Kidney glomerular epithelial cell (primary cell): Measurements from ENCODE around the gene AP5Z1.

Source experiments
- DNase-seq: peaks from one replicate; lab custom pipeline; 2025; lab: John Stamatoyannopoulos, UW

Gene AP5Z1

DNA sequence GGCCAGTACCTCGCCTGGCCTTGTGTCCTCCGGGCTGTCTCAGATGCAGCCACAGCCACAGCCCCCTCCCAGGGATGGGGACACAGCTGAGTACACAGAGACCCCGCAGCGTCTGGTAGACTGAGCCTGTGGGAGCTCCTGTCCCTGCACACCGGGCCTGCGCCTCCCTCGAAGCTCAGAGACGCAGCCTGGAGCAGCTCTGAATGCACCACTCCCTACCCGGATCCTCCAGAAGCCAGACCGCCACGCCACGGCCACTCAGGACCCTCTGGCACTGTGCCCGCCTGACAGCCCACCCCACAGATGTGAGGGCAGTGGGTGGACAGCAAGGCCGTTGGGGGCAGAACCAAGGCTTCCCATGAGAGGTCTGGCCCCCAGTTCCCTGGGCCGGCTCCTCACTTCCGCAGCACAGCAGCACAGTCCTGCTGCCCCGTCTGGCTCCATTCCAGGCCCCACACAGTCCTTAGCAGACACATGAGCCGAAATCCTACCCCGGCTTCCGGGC lies 45.6 kb downstream of the AP5Z1 start:
- DNase-seq, result no peak

DNA sequence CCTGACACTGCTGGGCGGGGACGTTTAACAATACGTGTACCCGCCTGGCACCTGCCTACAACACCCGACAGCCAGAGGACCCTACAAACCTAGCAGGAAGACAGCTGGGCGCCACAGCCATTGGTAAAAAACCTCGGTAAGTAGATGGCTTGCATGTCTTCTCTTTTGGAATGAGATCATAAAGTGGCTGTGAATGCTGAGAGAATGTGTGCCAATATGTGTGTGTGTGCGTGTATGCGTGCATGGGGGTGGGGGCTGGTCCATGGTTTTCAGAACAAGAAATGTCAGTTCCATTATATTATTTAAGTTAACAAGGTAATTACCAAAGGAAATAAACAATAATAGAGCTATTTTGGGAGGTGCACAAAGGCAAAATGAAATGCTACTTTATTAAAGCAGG lies 47.3 kb downstream of the AP5Z1 start:
- DNase-seq, result no peak

DNA sequence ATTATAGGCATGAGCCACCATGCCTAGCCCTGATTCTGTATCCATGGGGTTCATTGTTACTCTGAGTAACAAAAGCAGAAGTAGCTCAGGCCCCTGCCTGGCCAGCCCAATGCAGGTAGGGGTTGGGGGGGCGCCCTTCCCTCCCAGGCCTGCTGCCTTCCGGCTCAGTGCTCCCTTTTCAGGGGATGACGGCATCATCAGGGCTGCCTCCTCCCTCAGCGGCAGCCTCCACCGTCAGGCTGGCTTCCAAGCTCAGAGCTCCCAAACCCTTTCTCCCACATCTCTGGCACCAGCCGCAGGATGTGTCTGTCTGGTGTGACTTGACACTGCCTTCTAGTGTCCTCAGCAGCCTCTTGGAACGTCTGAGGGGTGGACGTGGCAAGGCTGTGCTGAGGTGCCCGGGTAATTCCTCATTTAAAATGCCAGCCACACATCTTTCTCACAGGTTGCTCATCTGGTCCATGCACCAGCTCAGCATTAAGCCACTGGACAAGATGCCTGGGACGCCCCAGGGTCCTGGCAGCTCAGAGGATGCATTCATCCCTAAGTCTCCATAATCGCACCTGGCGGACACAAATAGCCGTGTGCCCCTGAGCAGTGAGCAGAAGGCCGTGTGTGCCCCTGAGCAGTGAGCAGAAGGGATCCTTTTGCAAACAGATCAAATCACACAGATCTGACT lies 48.2 kb downstream of the AP5Z1 start:
- DNase-seq, result no peak

DNA sequence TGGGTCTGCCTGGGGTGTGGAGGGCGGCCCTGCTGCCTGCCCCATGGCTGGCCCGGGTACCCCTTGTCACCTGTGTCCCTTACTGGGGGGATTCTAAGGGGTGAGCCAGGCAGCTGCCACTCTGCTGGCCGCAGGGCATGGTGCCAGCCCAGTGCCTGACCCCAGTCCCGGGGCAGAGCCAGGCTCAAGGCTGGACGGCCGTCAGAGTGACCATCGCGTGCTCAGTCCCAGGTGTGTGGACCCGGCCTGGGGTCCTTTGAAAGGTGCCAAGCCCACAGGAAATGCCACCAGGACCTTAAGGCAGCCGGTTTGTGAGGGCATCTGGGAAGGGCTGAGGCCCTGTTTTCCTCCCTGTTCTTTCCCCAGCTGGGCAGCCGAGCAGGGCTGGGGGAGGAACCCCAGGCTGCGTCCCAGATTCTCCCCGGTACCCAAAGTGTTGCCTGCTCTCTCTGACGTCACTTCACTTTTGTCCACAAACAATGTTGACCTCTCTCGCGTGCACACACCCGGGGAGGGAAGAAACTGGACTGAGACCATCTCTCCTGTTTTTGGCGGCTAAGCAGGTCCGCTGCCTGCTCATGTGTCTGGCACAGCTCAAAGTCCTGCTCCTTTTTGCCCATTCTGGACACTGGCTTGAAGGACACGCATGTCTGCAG lies 48.8 kb downstream of the AP5Z1 start:
- DNase-seq, result no peak

DNA sequence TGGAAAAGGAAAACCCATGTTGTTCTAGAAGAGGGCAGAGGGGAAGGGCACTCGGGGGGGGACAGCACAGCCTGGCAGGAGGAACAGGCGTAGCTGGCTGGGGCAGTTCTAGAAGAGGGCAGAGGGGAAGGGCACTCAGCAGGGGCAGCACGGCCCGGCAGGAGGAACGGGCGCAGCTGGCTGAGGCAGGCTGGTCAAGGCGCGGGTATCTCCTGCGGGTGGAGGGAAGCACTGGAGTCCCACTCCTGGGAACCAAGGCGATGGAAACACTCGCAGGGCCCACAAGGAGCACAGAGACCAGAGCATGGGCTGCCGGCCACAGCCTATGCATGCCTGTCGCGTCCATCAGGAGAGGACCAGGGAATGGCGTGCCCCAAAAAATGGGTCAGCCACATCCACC lies 49.7 kb downstream of the AP5Z1 start:
- no peak for DNase-seq

DNA sequence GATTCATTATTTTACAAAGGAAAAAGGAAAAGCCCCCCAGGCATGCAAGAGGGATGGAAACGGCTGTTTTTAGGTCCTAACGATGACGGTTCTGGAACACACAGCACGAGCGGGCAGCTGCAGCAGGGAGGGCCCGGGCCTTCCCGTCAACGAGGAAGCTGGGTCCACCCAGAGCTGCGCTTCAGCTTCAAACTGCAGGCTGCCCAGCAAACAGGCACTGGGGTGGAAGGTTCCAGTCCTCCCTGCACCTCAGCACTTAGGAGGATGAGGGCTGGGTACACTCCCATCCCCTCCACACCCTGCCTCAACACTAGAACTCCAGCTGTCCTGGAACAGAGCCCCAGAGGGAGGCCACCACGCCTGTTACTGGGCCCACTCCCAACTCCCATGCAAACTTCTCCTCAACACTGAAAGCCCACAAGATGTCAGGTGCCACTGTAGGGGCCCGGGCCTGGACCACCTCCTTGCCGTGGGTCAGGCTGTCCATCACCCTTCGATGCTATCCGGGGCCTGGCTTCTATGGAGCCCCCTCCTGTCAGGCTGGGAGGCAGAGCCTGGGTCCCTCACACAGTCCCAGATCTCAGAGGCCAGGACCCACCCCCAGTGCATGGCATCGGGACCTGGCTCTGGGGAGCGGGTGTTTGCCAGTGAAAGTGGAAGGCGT lies 53.4 kb downstream of the AP5Z1 start:
- DNase-seq, result no peak

DNA sequence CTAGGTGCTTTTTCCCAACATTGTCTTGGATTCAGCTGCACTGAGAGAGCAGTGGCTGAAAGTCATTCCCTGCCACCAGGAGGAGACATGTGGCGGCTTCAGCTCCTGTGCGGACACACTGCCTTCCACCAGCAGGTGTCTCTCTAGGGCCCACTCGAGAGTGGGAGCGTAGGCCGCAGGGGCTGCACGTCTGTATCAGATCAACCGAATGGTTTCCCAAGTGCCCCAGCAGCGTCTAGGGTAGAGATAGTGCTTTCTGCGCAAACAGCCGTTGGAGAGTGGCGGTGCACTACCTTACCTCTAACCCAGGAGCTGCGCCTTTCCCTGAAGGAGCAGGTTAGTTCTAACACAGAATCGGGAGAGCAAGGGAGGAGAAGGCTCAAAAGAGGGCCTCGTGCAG lies 54.8 kb downstream of the AP5Z1 start:
- peak; percentile 46 for DNase-seq

DNA sequence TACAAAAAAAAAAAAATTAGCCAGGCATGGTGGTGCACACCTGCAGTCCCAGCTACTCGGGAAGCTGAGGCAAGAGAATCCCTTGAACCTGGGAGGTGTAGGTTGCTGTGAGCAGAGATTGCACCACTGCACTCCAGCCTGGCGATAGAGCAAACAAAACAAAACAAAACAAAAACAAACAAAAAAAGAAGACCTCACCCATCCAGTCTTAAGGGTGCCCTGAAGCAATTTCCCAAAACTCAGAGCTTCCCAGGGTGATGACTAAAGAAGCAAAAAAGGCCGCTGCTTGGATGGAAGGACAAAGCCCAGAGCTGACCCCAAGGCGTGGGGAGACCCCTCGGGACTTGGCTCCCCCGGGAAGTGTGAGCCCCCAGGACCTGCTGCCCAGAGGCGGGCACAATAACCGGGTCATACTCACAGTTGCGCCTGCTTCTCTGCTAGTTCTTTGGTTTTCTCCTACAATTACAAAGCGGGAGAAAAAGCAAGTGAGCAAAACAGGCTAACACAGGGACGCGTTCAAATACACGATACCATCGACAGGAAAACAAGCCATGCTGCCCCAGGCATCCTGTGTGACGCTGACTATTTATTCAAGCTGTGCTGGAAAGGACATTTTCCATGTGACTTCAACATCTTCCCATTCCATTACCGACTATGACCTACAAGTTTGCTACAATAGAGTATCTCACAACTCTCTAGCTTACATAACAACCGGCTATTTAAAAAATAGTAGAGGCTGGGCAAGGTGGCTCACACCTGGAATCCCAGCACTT lies 56.5 kb downstream of the AP5Z1 start:
- DNase-seq, result no peak

DNA sequence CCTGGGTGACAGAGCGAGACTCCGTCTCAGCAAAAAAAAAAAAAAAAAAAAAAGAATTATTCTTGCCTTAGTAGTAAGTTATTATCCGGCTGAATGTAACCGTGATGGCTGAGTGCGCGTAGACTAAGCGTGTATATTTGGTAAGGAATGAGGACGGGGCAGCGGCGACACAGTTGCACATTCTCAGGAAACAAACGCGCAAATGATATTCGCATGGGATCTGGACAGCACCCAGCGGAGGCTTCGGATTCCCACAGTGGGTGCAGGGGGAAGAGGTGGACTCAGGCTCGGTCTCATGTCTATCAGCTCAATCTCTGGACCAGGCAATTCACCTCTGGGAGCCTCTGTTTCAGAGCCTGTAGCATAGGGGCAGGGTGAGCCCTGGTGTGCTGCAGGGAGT lies 57.3 kb downstream of the AP5Z1 start:
- no peak for DNase-seq

DNA sequence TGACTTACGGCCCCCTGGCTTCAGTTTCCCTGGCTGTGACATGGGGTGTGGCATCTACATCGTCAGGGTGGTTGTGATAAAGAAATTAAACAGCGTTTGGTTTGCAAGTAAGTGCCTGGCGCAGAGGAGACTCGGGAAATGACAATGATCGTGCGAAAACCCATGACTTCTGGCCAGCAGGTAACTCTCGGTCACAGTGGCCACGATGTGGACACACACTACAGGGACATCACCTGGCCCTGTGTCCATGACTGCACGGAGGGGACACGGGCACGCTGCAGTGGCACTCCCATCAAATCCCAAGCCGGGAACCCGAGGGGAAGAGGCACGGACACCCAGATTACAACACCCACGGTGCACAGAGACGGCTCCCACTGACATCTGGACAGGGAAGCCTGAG lies 57.8 kb downstream of the AP5Z1 start:
- DNase-seq, result no peak

DNA sequence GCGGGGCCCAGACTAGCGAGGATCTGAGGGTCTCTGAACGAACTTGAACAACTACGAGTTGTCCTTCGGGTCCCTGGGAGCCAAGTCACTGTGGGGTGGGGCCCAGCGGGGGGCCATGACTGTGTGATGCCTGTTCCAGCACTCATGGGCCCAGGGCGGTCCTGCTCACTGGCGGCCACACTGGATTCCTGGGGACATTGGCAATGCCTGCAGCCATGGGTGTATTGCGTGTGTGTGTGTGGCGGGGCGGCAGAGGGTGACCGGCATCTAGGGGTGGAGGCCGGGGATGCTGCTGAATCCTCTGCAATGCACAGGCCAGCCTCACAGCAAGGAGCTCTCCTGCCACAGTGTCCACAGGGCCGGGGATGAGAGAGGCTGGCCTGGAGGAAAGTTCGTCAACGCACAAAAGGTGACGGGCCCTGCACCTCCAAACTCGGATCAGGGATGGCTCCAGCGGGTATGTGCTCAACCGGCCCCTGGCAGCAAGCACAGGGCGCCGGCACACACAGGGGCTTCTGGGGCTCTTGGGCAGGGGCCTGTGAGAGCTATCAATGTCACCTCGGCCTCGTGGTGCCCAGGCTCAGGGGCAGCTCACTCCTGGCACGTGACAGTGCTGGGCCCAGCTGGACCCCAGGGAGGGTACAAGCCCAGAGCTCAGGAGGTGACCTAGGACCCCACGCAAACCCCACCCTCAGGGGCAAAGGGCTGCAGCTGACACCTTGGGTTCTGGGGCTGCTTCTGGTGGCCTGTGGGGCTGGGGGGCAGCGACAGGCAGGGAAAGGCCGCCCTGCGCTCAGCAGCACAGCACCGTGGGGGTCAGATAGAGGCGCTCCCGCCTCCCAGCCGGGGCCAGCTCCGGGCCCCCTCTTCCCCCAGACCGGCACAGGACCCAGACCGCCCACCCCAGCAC lies 58.5 kb downstream of the AP5Z1 start:
- DNase-seq, result no peak

DNA sequence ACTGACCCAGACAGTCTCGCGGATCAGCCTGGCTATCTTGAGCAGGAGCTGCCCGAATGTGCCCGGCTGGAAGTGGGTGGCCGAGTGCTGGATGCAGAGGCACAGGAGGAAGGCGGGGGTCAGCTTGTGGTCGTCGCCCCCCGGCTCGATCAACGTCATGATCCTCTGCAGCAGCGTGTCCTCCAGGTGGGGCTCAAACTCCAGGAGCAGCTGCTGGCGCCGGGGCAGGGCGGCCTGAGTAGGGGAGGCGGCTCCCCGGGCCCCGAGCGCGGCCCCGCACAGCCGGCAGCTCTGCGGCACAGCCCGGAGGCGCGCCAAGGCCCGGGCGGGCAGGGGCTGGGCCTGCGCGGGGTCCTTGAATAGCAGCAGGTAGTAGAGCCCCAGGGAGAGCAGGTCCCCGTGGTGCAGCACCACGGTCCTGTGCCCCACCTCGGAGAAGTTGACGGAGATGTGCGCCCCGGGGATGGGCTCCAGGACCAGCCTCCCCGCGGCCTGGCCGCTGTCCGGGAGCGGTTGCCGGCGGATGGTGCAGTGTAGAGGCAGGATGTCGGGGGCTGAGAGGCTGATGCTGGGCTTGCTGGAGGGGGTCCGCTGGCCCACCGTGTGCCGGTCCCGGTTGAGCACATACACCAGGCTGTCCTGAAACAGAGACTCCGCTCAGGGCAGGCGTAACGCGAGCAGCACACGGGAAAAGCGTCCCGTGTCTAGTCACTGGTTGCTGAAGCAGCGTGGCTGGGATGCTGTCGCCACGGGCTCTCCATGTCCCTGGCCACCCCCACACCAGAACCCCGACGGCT lies 59.4 kb downstream of the AP5Z1 start:
- DNase-seq, result no peak

DNA sequence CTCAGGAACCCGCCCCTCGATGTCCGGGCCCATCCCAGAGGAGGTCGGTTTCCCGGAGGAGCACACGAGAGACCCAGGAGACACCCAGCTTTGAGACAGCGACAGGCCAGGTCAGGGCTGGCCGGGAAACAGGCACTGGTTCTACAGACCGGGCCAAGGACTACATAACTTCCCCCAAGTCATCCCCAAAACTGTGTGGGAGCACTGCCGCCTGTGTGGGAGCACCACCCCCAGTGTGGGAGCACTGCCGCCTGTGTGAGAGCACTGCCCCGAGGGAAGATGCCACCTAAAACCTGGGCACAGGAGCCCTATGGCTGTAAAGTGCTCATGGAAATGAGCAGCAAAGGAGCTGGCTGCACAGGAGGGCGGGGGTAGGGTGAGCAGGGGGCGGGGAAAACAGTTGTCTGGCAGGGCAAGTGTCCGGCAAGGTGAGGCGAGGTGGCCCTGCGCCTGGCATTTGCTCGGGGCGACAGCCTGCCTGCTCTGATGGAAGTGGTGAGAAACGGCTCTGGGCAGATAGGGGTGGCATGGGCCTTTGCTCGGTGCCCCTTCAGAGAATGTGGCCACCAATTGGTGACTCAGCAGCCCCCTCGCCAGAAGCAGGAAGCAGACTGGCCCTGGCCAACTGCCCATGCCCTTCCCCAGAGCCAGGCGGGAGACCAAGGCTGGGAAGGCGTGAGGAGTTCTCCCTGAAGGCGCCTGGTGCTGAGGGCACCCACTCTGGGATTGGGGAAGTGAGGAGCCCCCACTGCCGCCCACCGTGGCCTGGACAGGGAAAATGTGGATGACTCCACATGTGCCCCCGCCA lies 60.2 kb downstream of the AP5Z1 start:
- DNase-seq, result no peak

DNA sequence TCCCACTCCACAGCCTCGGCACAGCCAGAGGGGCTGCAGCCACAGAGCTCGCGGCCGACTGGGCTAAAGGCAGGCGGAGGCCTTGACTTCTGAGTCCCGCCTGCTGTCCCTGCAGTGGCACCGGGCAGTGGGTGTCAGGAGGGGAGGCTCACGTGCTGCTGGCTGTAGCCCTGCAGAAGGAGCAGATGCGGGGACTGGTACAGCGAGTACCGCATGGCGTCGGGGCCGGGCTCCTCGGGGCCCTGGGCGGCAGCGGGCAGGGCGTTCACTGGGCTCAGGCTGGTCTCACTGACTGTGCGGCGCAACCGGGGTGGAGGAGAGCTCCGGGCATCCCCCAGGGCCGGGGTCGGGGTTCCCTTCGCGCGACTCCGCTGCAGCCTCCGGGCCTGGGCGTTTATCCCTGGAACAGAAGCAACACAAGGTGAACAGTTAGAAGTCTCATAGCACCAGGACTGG lies 60.8 kb downstream of the AP5Z1 start:
- DNase-seq, result no peak

DNA sequence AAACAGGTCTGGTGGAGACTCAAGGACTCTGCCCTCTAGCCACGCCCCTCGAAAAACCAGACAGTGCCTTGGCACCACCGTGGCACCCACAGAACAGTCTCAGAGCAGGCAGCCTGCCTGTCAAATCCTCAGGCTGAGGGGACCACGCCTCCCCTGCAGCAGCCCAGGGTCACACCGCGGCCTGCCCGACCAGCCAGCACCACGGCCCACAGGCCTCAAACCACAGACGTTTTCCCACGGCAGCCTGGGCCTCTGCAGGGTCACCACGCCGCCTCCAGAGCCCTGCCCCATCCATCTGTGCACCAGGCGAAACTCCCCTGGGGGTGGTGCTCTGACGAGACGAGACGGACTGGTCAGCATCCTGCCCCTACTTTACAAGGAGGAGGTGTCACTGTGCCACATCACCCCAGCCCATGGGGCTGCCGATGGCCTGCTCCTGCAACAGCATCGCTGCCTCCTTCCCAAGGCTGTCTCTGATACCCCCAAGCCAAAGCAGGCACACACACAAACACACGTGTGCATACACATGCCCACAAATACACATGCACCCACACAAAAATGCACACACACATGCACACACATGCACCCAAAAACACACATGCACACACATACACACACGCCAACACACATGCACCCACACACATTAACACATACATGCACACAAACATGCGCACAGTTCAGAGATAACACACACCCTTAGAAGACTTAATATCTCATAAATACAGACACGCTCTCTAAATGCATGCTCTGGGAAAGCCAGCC lies 61.8 kb downstream of the AP5Z1 start:
- DNase-seq, result no peak

DNA sequence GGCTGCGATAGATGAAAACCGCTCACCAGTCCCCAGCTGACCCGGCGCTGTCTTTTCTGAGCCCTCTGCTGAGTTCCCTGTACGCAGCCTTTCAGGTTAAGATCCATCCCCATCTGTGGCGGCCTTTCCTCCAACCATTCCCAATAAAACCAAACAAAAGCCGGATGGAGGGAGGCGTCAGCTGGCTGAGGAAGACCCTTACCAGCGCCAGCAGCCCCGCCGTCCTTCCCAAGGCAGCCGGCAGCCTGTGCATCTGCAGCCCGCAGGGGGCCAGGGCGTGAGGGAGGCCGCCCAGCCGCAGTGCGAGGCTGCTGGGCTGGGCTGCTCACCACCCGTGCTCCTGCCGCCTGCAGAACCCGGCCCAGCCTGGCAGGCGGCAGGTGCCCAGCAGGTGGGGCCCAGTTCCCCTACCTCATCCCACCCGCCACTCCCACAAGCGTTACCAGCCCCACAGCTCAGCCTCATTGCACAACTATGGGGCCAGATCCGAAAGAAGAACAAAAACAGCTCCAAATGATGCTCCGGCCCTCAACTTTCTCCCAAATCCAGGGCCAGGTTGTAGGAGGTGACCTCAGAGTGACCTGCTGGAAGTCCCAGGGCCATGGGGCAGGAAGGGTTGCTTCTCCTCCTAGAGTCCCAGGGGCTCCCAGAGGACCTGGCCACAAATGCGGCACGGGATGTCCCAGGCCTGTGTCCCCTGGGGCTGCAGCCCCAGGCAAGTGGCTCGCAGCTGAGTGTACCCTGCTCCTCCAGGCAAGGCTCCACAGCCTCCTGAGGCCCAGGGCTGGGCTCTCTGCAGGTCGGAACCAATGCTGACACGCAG lies 62.6 kb downstream of the AP5Z1 start:
- DNase-seq, result no peak

DNA sequence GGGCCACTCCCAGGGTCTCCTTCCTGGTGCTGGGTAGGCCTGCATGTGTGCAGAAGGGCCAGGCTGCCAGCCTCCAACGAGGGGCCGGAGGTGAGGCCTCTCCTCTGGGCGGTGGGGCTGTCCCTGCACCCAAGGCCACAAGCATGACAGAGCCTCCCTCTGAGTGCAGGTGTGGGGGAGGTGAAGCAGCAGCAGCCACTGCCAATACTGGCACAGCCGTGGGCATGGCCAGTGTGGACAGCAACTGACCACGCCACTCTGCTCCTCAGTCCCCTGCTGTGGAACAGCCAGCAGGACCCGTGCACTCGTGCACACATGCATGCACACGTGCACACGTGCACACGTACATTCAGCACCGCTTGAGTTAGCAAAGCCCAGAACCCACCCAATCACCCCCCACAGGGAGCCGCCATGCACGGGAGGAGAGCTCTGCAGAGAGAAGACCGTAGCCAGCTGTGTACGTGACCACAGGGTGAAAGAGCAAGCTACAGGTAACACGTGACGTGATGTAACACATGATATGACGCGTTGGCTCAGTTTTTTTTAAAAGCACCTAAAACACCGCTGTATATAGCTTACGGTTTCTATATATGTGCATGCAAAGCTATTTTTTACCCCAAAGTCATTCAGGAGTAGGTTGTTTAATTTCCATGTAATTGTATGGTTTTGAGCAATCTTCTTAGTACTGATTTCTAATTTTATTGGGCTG lies 63.4 kb downstream of the AP5Z1 start:
- DNase-seq, result no peak
